OCI-LY1 (cell line): Measurements from ENCODE around the gene PNPLA8.

Source experiments
- H2AFZ ChIP-seq: fragments of 200-600 bp; sonication (generic), shearing (Covaris generic); 2 replicates; pipeline ENCODE4 v1.6.0; 2014; ENCODE audit warnings: antibody characterized with exemption, mild to moderate bottlenecking, low read length
- H3F3A ChIP-seq: fragments of 200-600 bp; sonication (generic), shearing (Covaris generic); 2 replicates; pipeline ENCODE4 v1.6.0; 2014; ENCODE audit warnings: mild to moderate bottlenecking, antibody characterized with exemption, low read length, moderate library complexity; ENCODE audit not compliant: insufficient read depth
- H3K27ac ChIP-seq: fragments of 200-600 bp; sonication (generic); 2 replicates; pipeline ENCODE4 v1.5.1; 2014; ENCODE audit warnings: low read length, mixed run types, mild to moderate bottlenecking, low read depth; ENCODE audit not compliant: poor library complexity, severe bottlenecking
- H3K27me3 ChIP-seq: fragments of 200-600 bp; sonication (generic); 2 replicates; pipeline ENCODE4 v1.6.0; 2014; ENCODE audit warnings: antibody characterized with exemption, mild to moderate bottlenecking, low read length, moderate library complexity; ENCODE audit not compliant: insufficient read depth
- H3K36me3 ChIP-seq: fragments of 200-600 bp; sonication (generic); 2 replicates; pipeline ENCODE4 v1.6.1; 2014; ENCODE audit warnings: mild to moderate bottlenecking, antibody characterized with exemption, low read length, moderate library complexity, mixed read lengths; ENCODE audit not compliant: insufficient read depth
- H3K4me1 ChIP-seq: fragments of 200-600 bp; sonication (generic); 2 replicates; pipeline ENCODE4 v1.5.1; 2014; ENCODE audit warnings: mild to moderate bottlenecking, low read length, moderate library complexity; ENCODE audit not compliant: insufficient read depth, severe bottlenecking
- H3K4me2 ChIP-seq: fragments of 200-600 bp; sonication (generic), shearing (Covaris generic); 2 replicates; pipeline ENCODE4 v1.6.1; 2014; ENCODE audit warnings: low read length
- H3K4me3 ChIP-seq: fragments of 200-600 bp; sonication (generic); 2 replicates; pipeline ENCODE4 v1.5.1; 2014; ENCODE audit warnings: low read length, low read depth, mild to moderate bottlenecking, mixed read lengths; ENCODE audit not compliant: poor library complexity, severe bottlenecking
- H3K79me2 ChIP-seq: fragments of 200-600 bp; shearing (Covaris generic); 2 replicates; pipeline ENCODE4 v1.6.1; 2016; ENCODE audit warnings: mixed run types, low read length, mixed read lengths; ENCODE audit not compliant: insufficient read depth
- H3K9ac ChIP-seq: fragments of 200-600 bp; sonication (generic), shearing (Covaris generic); 2 replicates; pipeline ENCODE4 v1.6.1; 2014; ENCODE audit warnings: mild to moderate bottlenecking, low read length, mixed read lengths
- H3K9me2 ChIP-seq: fragments of 200-600 bp; sonication (generic), shearing (Covaris generic); 2 replicates; pipeline ENCODE4 v1.6.1; 2014; ENCODE audit warnings: low read depth, mild to moderate bottlenecking, low read length, mixed read lengths
- H3K9me3 ChIP-seq: fragments of 200-600 bp; shearing (Covaris generic); 2 replicates; pipeline ENCODE4 v1.6.1; 2014; ENCODE audit warnings: low read length, mixed read lengths
- H4K20me1 ChIP-seq: fragments of 200-600 bp; sonication (generic), shearing (Covaris generic); 2 replicates; pipeline ENCODE4 v1.6.0; 2016; ENCODE audit warnings: mild to moderate bottlenecking, low read length; ENCODE audit not compliant: insufficient read depth
- CTCF ChIP-seq: fragments of 200-600 bp; sonication (generic), shearing (Covaris generic); IDR thresholded peaks from 2 replicates; pipeline ENCODE4 v1.5.1; 2017; ENCODE audit warnings: mild to moderate bottlenecking, antibody characterized with exemption, low read length, moderate library complexity, mixed read lengths
- EZH2 ChIP-seq: fragments of 200-600 bp; sonication (generic), shearing (Covaris generic); IDR thresholded peaks from 2 replicates; pipeline ENCODE4 v1.8.0; 2017; ENCODE audit warnings: borderline replicate concordance, mixed run types, mild to moderate bottlenecking, antibody characterized with exemption, low read length, moderate library complexity, mixed read lengths

Gene PNPLA8

GRCh38 chr7:108455998-108456677, 69.8 kb downstream of the PNPLA8 start, which contains the start of gene NRCAM:
TSS of gene NRCAM (minus strand) at chr7:108456436. CDS start at chr7:108240064, 216,372 bp downstream.
- Histone ChIP-seq H3K27me3 (no peaks in the 10 kb centered on the region), H3K9me3 (no peaks in the 10 kb centered on the region), H2AFZ (no peak within 1 kb of the TSS), H3K79me2 (no peaks in the 10 kb centered on the region), H3F3A (no peaks in the 10 kb centered on the region), H3K4me2 (peak within 1 kb of the TSS; percentile 37), H3K9ac (no peak within 1 kb of the TSS), H3K36me3 (no peaks in the 10 kb centered on the region), H4K20me1 (no peaks in the 10 kb centered on the region), H3K9me2 (no peaks in the 10 kb centered on the region), H3K27ac (no peak within 1 kb of the TSS), H3K4me1 (peaks cover 5% of the 10 kb centered on the region), H3K4me3 (peak within 1 kb of the TSS; percentile 34)
- no peak for TF ChIP-seq CTCF
- TF ChIP-seq EZH2, result no peak

- H3K4me2 ChIP-seq, result peak overlapping the region; percentile 37; the same call in 1 of the 2 replicates
Measured at GRCh38 chr7:108455551-108455997, 70.4 kb downstream of the PNPLA8 start.

GRCh38 chr7:108454674-108455550, 71.0 kb downstream of the PNPLA8 start:
- Histone ChIP-seq H3F3A (no peaks in the 10 kb centered on the region), H3K36me3 (no peaks in the 10 kb centered on the region), H3K4me2 (peak overlapping the region; percentile 37), H2AFZ (no peak overlapping the region), H3K9me2 (no peaks in the 10 kb centered on the region), H3K4me1 (peaks cover 5% of the 10 kb centered on the region), H3K9me3 (no peaks in the 10 kb centered on the region), H3K27ac (no peak overlapping the region), H3K4me3 (peak overlapping the region; percentile 34), H3K79me2 (no peaks in the 10 kb centered on the region), H4K20me1 (no peaks in the 10 kb centered on the region), H3K27me3 (no peaks in the 10 kb centered on the region), H3K9ac (no peak overlapping the region)
- TF ChIP-seq CTCF (no peak), EZH2 (no peak)

More at GRCh38 chr7:108455551-108455997, 70.4 kb downstream of the PNPLA8 start:
- H3K36me3 ChIP-seq, result no peaks in the 10 kb centered on the region
- no peaks in the 10 kb centered on the region for H3K9me2 ChIP-seq
- H3K9ac ChIP-seq, result no peak overlapping the region
- no peak overlapping the region for H3K27ac ChIP-seq
- H3K79me2 ChIP-seq, result no peaks in the 10 kb centered on the region
- no peaks in the 10 kb centered on the region for H3K27me3 ChIP-seq
- no peaks in the 10 kb centered on the region for H3F3A ChIP-seq
- H4K20me1 ChIP-seq, result no peaks in the 10 kb centered on the region
- H2AFZ ChIP-seq, result no peak overlapping the region
- peaks cover 5% of the 10 kb centered on the region for H3K4me1 ChIP-seq
- no peaks in the 10 kb centered on the region for H3K9me3 ChIP-seq
- peak overlapping the region; percentile 34 for H3K4me3 ChIP-seq
- TF ChIP-seq EZH2 (no peak), CTCF (no peak)
